ENCODE data around the gene CGNL1.

Gene CGNL1

GRCh38 chr15:57551715-57552677, 175.7 kb downstream of the CGNL1 start:
- in situ Hi-C loops (cut with MboI; ENCODE audit: low pct_unique_long_range_greater_than_20kb, low sequenced_read_pairs, unreplicated experiment) = no loop called here
- DNase-seq (ENCODE audit: low spot score) = no peak
- no peak for TF ChIP-seq CTCF (IDR thresholded peaks at IDR 0.05; ENCODE audit: extremely low read depth, insufficient read depth, missing control alignments)

- in situ Hi-C loops (cut with MboI; ENCODE audit: low pct_unique_long_range_greater_than_20kb, low sequenced_read_pairs, unreplicated experiment) = no loop called here
- no peak for TF ChIP-seq CTCF (IDR thresholded peaks at IDR 0.05; ENCODE audit: extremely low read depth, insufficient read depth, missing control alignments)
- DNase-seq (ENCODE audit: low spot score) = no peak
These were observed 176.5 kb downstream of the CGNL1 start for GRCh38 chr15:57552678-57553334.

- no peak for DNase-seq (ENCODE audit: low spot score)
- no peak for TF ChIP-seq CTCF (IDR thresholded peaks at IDR 0.05; ENCODE audit: extremely low read depth, insufficient read depth, missing control alignments)
- in situ Hi-C loops (cut with MboI; ENCODE audit: low pct_unique_long_range_greater_than_20kb, low sequenced_read_pairs, unreplicated experiment) = no loop called here
These were observed 177.2 kb downstream of the CGNL1 start for GRCh38 chr15:57553526-57553925.

- TF ChIP-seq CTCF (IDR thresholded peaks at IDR 0.05; ENCODE audit: extremely low read depth, insufficient read depth, missing control alignments) = no peak
- no peak for DNase-seq (ENCODE audit: low spot score)
- in situ Hi-C loops (cut with MboI; ENCODE audit: low pct_unique_long_range_greater_than_20kb, low sequenced_read_pairs, unreplicated experiment) = no loop called here
These were observed 177.9 kb downstream of the CGNL1 start for GRCh38 chr15:57554063-57554811.

GRCh38 chr15:57554812-57555179, 178.5 kb downstream of the CGNL1 start:
- TF ChIP-seq CTCF (IDR thresholded peaks at IDR 0.05; ENCODE audit: extremely low read depth, insufficient read depth, missing control alignments) = no peak
- in situ Hi-C loops (cut with MboI; ENCODE audit: low pct_unique_long_range_greater_than_20kb, low sequenced_read_pairs, unreplicated experiment) = no loop called here
- DNase-seq (ENCODE audit: low spot score) = no peak

- in situ Hi-C loops (cut with MboI; ENCODE audit: low pct_unique_long_range_greater_than_20kb, low sequenced_read_pairs, unreplicated experiment) = no loop called here
- no peak for DNase-seq (ENCODE audit: low spot score)
- TF ChIP-seq CTCF (IDR thresholded peaks at IDR 0.05; ENCODE audit: extremely low read depth, insufficient read depth, missing control alignments) = no peak
These were observed 179.0 kb downstream of the CGNL1 start for GRCh38 chr15:57555270-57555669.
